LoVo (cell line): ENCODE measurements around the gene OR5B12.
"Not testable (repeated sequence)": the region's sequence is repeated elsewhere in the genome, so short reads cannot be mapped to it uniquely, and the experiment has no call there.

Experiments
- DNase-seq: peaks from one replicate; pipeline ENCODE4 v3.0.0-alpha.2; 2016; ENCODE audit warnings: low spot score

Gene OR5B12

GRCh38 chr11:58442136-58442535, at the start of gene OR5B12:
Gene OR5B12 (minus strand): TSS chr11:58442236. CDS start chr11:58440151, 2,085 bp downstream.
- DNase-seq, result no peak

GRCh38 chr11:58490827-58491226, 48.8 kb upstream of the OR5B12 start:
- no peak for DNase-seq

GRCh38 chr11:58487170-58487569, 45.1 kb upstream of the OR5B12 start:
- no peak for DNase-seq

GRCh38 chr11:58485961-58486360, 43.9 kb upstream of the OR5B12 start:
- DNase-seq, result no peak

GRCh38 chr11:58471892-58472291, 29.9 kb upstream of the OR5B12 start:
- no peak for DNase-seq

DNA sequence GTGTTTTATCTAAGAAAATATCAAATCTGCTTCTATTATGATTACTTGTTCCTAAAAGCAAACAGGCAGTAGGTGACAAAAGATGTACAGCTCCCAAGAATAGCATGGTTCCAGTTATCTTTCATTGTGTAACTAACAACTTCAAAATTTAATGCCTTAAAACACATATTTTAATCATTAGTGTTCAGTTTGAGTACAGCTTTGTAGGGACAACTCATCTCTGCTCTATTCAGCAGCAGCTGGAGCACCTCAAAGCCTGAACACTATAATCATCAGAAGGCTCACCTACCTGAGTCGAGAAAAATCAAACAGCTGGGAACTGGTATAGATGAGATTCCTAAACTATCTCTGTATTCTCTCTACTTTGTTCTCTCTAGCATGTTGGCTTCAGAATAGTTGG, 24.3 kb upstream of the OR5B12 start:
- DNase-seq, result no peak

DNA sequence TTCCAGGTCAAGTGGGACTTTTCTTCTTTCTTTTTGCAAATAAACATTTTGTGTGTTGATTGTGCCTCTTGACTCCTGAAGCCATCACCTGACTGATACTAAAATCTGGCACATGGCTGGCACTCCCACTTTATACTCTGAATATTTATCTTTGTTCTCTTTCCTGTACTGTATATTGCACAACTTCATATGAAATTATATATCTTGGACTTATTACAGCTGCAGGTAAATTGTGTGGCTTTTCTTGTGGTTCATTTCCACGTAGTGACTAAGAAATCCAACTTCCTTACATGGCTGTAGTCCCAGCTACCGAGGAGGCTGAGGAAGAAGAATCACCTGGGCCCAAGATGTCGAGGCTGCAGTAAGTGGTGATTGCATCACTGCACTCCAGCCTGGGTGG, 23.7 kb upstream of the OR5B12 start:
- no peak for DNase-seq

GRCh38 chr11:58451585-58451984, 9.5 kb upstream of the OR5B12 start:
- no peak for DNase-seq

GRCh38 chr11:58446294-58446693, 4.3 kb upstream of the OR5B12 start:
- no peak for DNase-seq

- DNase-seq, result no peak
Observed at GRCh38 chr11:58444300-58444699, 2.3 kb upstream of the OR5B12 start.

DNA sequence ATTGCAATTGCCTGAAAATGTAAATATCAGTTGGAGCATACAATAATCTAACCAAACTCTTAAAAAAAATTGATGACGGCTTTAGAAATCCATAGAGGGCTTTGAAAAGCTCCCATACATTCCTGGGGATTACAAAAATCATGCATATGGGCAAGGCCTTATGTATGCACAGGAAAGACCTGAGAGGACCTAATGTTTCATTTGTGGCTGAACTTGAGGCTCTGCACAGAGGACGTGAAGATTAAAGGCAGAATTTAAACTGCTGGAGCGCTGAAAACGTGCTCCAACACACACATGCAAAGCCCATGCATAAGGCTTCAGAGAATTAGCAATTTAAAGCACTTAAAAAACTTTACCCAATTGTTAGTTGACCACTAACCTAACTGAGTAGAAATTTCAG, 3.5 kb downstream of the OR5B12 start:
- no peak for DNase-seq

DNA sequence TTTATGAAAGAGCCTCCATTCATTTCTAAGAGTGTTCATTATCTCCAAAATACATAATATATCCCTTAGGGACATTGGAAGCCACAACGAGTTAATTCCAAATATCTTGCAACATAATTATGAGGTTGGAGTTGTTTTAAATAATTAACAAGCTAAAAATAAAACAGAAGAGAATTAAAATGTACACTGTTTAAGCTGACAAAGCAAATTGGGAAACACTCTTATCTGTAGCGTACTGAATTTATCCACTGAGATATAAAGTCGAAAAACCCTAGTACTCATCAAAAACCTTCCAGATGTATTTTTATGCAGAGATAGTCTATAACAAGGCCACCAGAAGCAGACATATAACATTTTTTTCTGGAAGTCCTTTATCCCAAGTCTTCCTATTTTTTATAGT, 7.8 kb downstream of the OR5B12 start:
- no peak for DNase-seq

DNA sequence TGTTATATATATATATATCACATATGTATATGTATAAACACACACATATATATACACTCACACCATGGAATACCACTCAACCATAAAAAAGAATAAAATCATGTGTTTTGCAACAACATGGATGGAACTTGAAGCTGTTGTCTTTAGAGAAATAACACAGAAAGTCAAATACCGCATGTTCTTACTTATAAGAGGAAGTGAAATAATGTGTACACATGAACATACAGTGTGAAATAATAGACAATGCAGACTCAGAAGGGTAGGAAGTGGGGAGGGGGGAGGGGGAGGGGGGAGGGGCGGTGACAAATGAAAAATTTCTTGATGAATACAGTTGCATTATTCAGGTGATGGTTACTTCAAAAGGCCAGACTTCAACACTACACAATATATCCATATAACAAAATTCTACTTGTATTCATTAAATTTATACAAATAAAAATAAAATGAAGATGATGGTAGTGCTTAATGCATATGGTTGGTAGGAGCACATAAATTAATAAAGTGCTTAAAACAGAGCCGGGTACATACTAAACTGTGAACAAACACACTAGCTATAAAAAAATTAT, 8.3 kb downstream of the OR5B12 start:
- no peak for DNase-seq

DNA sequence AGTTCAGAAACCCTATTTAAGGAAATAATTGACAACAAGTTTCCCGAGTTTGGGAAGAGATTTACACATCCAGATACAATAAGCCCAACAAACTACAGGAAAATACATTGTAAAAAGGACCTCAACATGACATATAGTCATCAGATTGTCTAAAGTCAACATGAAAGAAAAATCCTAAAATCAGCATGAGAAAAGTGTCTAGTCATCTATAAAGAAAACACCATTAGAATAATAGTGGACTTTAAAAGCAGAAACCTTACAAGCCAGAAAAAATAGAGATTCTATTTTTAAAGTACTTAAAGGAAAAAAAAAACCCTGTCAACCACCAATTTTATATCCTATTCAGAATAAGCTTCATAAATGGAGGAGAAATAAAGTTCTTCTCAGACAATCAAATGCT, 12.8 kb downstream of the OR5B12 start:
- no peak for DNase-seq

- no peak for DNase-seq
Observed at GRCh38 chr11:58428021-58428420, 14.0 kb downstream of the OR5B12 start, which contains the start of gene OR5B2. Gene OR5B2 (minus strand): TSS chr11:58428121. CDS start chr11:58423261, 4,860 bp downstream.

DNA sequence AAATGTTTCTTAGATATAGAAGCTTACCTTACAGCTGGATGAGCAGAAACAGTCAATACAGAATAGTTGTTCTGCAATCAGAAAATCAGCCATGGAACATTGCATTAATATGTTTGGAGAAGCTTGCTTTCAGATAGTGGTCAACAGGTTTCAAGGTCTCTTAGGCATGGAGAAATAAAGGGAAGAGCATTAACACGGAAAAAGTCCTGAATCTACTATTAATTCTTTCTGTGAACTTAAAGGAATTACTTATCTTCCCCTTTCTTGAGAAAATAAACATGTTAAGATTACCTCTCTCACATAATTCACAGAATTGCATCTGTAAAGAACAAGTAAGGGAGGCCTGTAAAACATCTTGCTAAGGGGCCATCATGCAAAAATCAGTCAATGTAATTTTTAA, 35.3 kb downstream of the OR5B12 start, which contains the start of gene OR5B3:
Gene OR5B3, minus strand, starts transcription at position 101 of the 400 bp plus-strand sequence. CDS start 3,465 bp downstream, outside the sequence.
- DNase-seq, result no peak

- DNase-seq, result not testable (repeated sequence)
Observed at GRCh38 chr11:58399622-58400021, 42.4 kb downstream of the OR5B12 start.

DNA sequence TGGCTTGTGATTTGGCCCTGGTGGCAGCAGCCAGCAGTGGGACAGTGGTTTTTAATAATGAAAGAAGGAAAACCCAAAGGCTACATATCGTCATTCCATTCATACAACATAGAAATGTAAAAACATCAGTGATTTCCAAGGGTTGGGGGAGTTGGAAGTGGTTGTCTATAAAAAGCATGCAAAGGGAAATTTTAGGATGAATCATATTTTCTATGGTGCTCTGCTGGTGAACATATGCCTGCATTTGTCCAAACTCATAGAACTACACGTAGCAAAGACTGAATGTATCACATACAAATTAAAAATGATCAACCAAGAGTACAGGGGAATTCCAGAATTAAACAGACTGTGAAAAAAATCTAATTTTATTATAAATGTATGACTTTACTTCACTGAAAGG, 46.5 kb downstream of the OR5B12 start:
- no peak for DNase-seq

- DNase-seq, result no peak
Observed at GRCh38 chr11:58394195-58394594, 47.8 kb downstream of the OR5B12 start.

DNA sequence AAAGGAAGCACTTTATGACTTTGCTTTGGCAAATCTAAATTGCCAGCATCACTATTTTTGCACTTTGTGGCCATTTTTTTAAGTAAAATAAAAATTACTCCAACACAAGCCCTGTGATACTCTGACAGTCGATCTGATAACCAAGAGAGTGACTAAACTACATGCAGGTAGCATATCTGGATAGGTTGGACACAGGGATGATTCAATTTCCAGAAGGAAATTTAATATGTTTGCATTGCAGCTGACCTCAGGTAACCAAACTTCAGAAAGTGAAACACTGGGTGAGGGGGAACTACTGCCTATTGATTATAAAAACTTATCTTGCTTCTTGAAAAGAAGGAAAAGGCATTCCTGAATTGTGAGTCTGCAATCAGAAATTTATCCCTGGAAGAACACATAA, 49.3 kb downstream of the OR5B12 start:
- no peak for DNase-seq

DNA sequence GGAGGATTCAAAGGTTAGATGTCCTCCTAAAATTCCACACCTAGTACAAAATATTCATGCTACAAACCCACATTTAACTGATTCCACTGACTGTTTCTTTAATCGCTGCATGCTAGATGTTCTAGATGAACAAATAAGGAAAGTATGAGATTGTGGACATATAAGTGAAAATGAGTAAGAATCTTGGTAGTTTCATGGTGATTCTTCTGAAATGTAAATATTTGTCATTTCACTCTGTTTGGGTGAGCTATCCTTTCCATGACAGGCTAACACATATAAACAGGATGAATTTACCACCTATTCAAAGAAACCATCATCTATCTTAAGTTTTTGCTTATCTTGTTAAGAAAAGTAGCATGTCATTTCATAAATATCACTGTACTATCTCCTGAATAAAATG, 50.2 kb downstream of the OR5B12 start:
- no peak for DNase-seq

DNA sequence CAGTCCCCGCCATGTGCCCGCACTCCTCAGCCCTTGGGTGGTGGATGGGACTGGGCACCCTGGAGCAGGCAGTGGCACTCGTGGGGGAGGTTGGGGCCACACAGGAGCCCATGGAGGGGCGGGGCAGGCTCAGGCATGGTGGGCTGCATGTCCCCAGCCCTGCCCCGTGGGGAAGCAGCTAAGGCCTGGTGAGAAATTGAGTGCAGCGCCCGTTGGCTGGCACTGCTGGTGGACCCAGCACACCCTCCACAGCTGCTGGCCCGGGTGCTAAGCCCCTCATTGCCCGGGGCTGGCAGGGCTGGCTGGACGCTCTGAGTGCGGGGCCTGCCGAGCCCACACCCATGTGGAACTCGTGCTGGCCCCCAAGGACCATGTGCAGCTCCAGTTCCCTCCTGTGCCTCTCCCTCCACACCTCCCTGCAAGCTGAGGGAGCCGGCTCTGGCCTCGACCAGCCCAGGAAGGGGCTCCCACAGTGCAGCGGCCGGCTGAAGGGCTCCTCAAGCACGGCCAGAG, 51.4 kb downstream of the OR5B12 start:
- DNase-seq, result no peak
